NT2/D1 (cell line): ENCODE measurements around the gene WDR45B.

ENCODE experiments used
- DNase-seq: peaks from one replicate; pipeline ENCODE4 v3.0.0-alpha.2; 2011; ENCODE audit warnings: low read depth, low spot score
- H3K27me3 ChIP-seq: 2 replicates; pipeline ENCODE4 v1.6.0; 2011; ENCODE audit warnings: mild to moderate bottlenecking; ENCODE audit not compliant: insufficient read length, insufficient read depth
- H3K36me3 ChIP-seq: 2 replicates; pipeline ENCODE4 v1.6.1; 2011; ENCODE audit warnings: mild to moderate bottlenecking, low read length, mixed read lengths; ENCODE audit not compliant: insufficient read depth, insufficient read length
- H3K4me1 ChIP-seq: 2 replicates; pipeline ENCODE4 v1.5.1; 2011; ENCODE audit not compliant: insufficient read depth, insufficient read length
- H3K4me3 ChIP-seq: 2 replicates; pipeline ENCODE4 v1.5.1; 2011; ENCODE audit warnings: low read depth; ENCODE audit not compliant: insufficient read length
- H3K9ac ChIP-seq: 2 replicates; pipeline ENCODE4 v1.6.0; 2011; ENCODE audit warnings: low read depth; ENCODE audit not compliant: insufficient read length
- H3K9me3 ChIP-seq: 2 replicates; pipeline ENCODE4 v1.5.1; 2011; ENCODE audit warnings: mild to moderate bottlenecking, low read length; ENCODE audit not compliant: insufficient read depth
- SUZ12 ChIP-seq: IDR thresholded peaks from 2 replicates; pipeline ENCODE4 v1.6.1; 2011; ENCODE audit not compliant: insufficient read length, insufficient read depth; ENCODE audit errors: extremely low read depth
- YY1 ChIP-seq: IDR thresholded peaks from 2 replicates; pipeline ENCODE4 v1.6.1; 2011; ENCODE audit not compliant: insufficient read length, insufficient read depth
- ZNF274 ChIP-seq: IDR thresholded peaks from 2 replicates; pipeline ENCODE4 v1.6.1; 2011; ENCODE audit warnings: mild to moderate bottlenecking, low read depth, low read length

WDR45B gene

DNA sequence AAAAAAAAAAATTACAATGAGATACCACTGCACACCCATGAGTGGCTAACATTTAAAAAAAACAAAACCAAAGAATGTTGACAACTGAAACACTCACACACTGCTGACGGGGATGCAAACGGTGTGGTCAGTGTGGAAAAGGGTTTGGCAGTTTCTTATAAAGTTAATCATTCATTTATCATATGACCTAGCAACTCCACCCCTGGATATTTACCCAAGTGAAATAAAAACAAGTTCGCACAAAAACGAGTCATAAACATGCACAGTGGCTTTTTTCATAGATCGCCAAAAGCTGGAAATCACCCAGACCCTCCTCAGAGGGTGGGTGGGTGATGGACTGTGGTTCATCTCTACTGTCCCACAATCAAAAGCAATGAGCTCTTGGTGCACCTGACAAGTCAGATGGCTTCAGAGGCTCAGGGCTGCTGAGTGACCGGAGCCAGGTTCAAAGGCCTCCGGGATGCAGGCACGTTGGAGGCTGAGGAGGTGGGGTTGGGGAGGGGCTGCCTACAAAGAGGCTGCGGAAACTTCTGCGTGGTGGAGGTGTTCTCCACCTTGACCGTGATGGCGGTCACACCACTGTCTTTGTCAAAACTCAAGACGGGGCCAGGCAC lies 36.1 kb upstream of the WDR45B start:
- no peak for DNase-seq
- Histone ChIP-seq H3K9ac (no peak overlapping the region), H3K9me3 (peaks cover 15% of the 10 kb centered on the region), H3K27me3 (no peaks in the 10 kb centered on the region), H3K4me1 (peaks cover 3% of the 10 kb centered on the region), H3K36me3 (no peaks in the 10 kb centered on the region), H3K4me3 (no peak overlapping the region)
- no peak for TF ChIP-seq YY1
- TF ChIP-seq ZNF274: no peak
- TF ChIP-seq SUZ12: no peak

GRCh38 chr17:82683534-82683933 lies 35.3 kb upstream of the WDR45B start:
- Histone ChIP-seq H3K9me3 (peaks cover 15% of the 10 kb centered on the region), H3K4me3 (no peak overlapping the region), H3K36me3 (no peaks in the 10 kb centered on the region), H3K27me3 (no peaks in the 10 kb centered on the region), H3K9ac (no peak overlapping the region), H3K4me1 (peaks cover 3% of the 10 kb centered on the region)
- no peak for TF ChIP-seq SUZ12
- no peak for TF ChIP-seq YY1
- TF ChIP-seq ZNF274: no peak
- DNase-seq: no peak

- H3K9ac ChIP-seq: no peak overlapping the region
- H3K4me1 ChIP-seq: peaks cover 3% of the 10 kb centered on the region
- no peaks in the 10 kb centered on the region for H3K27me3 ChIP-seq
- peaks cover 15% of the 10 kb centered on the region for H3K9me3 ChIP-seq
- no peak overlapping the region for H3K4me3 ChIP-seq
- H3K36me3 ChIP-seq: no peaks in the 10 kb centered on the region
- no peak for DNase-seq
- no peak for TF ChIP-seq SUZ12
- no peak for TF ChIP-seq YY1
- TF ChIP-seq ZNF274: no peak
Observed at GRCh38 chr17:82681547-82681946, 33.3 kb upstream of the WDR45B start.

DNA sequence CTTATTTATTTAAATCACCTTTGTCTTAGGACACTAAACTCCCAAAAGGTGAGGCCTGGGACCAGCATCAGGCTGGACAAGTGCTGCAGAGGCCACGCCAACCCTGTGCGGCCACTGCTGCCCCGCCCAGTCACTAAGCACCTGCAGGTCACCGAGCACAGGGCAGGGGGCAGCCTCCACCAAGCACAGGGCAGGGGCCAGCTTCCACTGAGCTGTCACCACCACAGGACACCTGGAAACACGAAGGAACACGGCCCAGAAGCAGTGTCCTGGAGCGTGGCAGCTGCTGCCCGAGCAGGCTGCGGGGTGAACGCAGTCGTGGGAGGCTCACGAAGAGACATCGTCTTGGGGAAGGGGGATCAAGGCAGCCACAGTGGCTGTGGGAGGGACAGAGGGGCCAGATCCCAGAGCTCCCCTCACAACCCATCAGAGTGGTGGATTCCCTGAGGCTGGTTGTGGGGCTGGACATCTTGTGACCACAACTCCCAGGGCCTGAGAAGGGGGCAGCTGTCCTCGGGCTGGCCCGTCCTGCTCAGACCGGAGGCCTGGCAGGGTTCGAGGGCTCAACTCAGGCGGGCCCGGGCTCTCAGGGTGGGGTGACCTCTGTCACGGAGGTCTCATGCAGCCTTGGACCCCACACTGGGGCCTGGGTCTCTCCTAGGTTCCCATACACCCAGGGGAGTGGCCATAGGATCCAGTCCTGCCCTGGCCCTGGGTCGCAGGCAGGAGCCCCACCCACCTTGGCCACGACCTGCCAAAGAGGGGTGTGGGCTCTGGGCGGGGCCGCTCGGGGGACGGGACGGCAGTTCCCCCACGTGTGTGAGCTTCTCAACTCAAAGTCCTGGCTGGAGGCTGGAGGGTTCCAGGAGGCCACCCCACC lies 31.6 kb upstream of the WDR45B start:
- DNase-seq: no peak
- H3K4me3 ChIP-seq: no peak overlapping the region
- no peaks in the 10 kb centered on the region for H3K27me3 ChIP-seq
- peak overlapping the region; percentile 53 for H3K9ac ChIP-seq
- peaks cover 15% of the 10 kb centered on the region for H3K9me3 ChIP-seq
- H3K4me1 ChIP-seq: peaks cover 3% of the 10 kb centered on the region
- no peak for TF ChIP-seq SUZ12
- no peak for TF ChIP-seq YY1
- TF ChIP-seq ZNF274: no peak
- H3K36me3 ChIP-seq: no peaks in the 10 kb centered on the region

DNA sequence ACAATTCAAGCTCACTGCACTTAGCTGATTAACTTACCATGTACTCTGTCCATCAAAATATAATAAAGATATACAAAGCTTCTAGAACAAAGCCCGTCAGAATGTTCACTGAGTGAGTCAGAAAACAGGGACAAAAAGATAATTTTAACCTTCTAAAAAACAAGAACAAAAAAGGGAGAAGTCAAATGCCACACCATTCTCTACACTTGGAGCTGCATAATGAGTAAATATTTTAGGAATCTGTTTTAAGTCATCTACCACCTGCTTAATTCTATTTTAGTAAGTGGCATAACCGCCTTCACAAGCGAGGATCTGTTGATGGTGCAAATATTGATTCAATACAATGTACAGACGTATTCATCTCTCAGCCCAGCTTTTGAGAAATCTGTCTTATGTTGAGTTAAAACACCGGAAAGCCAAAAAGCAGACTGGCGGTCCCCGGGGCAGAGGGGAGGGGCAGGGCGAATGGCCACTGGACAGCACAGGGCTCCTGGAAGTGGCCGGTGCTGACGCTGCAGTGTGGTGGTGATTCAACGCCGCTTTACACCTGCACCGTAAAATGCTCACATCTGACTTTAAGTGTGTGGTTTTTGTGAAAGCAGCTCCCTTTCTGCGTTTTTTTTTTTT lies 30.1 kb upstream of the WDR45B start:
- H3K9me3 ChIP-seq: peaks cover 15% of the 10 kb centered on the region
- H3K9ac ChIP-seq: no peak overlapping the region
- no peak overlapping the region for H3K4me3 ChIP-seq
- no peak for TF ChIP-seq YY1
- TF ChIP-seq ZNF274: no peak
- H3K36me3 ChIP-seq: no peaks in the 10 kb centered on the region
- H3K4me1 ChIP-seq: peaks cover 3% of the 10 kb centered on the region
- no peak for DNase-seq
- H3K27me3 ChIP-seq: no peaks in the 10 kb centered on the region

DNA sequence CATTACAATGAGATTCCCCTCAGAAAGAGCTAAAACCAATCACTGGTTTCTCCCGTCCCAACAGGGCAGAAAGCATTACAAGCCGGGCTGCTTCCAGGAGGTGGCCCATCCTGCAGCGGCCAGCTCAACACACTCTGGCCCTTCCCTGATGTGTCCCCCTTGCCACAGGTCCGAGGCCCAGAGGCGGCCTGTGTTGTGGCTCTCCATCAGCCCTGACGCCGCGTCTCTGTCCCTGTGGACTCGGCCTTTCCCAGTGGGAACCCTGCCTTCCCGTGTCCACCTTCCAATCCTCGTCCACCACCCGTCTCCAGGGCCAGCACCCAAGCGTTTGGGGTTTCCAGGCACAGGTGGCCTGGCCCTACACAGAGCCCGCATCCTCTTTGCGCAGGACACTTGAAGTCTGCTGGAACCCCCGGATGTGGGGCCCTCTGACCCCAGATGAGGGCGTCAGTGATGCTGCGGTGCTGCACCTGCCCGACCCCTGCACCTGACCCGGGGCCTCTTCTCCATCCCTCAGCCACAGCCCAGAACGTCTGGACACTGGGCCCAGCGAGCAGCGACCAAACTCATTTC lies 29.2 kb upstream of the WDR45B start:
- Histone ChIP-seq H3K4me3 (no peak overlapping the region), H3K36me3 (no peaks in the 10 kb centered on the region), H3K9me3 (peaks cover 15% of the 10 kb centered on the region), H3K27me3 (no peaks in the 10 kb centered on the region), H3K9ac (no peak overlapping the region), H3K4me1 (peaks cover 3% of the 10 kb centered on the region)
- TF ChIP-seq YY1 (no peak), ZNF274 (no peak), SUZ12 (no peak)
- no peak for DNase-seq
